Left ventricle myocardium superior (tissue), 1 donor: ENCODE results near the gene PCK2. TPM values are rescaled to one million over a fixed set of nuclear protein-coding genes. Genes with fewer than 3 reads are reported as not detected.

ENCODE experiments used
- ATAC-seq: fragments of 200-7000 bp; cut with Tn5 transposase; one replicate; pipeline ENCODE4 v1.9.1; 2020; ENCODE audit warnings: mild to moderate bottlenecking, moderate library complexity
- DNase-seq: peaks from one replicate; pipeline ENCODE4 v3.0.0-alpha.2; 2020
- intact Hi-C: fragments of 100-400 bp; cut with micrococcal nuclease; formaldehyde crosslinking; loops from one replicate; pipeline ENCODE4 v1.11.0; 2022
- total RNA-seq: library from RNA; stranded (reverse); fragmentation: NEBNext Ultra II Directional; extraction: Animal tissue kit (Norgen Biotek cat#: 25700); gene quantifications from one replicate; pipeline ENCODE4 v1.2.1, GENCODE V29; 2021
- donor health status: DM: no; HTN: yes; CAD: no; lungs with severe emphysema.

Gene PCK2
- total RNA-seq, 1 donor from 2014 or later, result 3.0 TPM

DNA sequence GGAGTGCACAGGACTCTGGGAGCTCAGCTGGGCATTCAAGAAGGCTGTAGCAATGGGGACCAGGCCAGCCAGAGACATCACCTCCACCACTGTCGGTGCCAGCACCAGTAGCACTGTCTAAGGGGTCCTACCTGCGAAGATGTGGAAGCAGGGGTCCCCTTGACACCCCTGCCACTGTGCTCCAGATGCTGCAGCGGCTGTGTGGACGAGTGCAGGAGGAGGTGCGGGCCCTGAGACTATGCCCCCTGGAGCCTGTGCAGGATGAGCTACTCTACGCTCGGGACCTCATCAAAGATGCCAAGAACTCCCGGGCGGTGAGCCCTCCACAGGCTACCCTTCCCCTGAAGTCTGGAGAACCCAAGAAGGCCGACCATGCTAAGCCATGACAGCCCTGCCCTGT is 33.7 kb upstream of the PCK2 start:
- DNase-seq, result no peak
- intact Hi-C loops, result no loop called here
- no peak for ATAC-seq

DNA sequence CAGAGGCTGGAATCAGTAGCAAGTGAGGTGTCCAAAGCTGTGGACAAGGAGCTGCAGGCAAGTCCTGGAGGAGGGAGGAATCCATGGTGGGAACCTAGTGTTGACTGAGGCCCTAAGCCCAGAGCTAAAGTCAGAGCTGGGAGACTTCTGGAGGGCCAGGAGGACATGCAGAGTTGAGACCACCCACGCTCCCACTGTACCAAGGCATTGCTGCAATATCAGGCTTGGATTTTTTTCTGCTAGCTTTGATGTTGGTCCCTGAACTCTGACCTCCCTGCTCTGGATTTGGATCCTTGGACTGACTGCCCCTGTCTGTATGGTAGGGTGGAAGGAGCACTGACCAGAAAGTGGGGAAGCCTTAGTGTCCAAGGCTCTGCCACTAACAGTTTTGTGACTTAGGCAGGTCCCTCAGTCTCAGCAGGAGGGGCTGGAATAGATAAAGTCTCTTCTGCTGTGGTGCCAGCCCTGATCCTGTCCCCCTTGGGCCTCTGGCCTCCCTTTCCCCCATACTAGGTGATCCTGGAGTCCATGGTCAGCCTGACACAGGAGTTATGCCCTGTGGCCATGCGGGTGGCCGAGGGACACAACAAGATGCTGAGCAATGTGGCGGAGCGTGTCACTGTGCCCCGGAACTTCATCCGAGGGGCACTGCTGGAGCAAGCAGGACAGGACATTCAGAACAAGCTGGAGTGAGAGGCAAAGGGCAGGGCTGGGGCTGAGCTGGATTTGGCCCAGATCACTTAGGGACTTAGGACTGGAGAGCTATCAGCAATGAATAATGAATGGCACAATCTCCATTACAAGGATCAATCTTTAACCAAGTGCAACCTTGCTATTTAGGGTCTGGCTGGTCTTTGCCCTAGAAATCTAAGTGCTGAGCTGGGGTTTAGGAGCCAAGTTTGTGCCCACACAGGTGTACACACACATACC is 32.9 kb upstream of the PCK2 start:
- DNase-seq (no peak), ATAC-seq (no peak)
- intact Hi-C loops, result no loop called here

DNA sequence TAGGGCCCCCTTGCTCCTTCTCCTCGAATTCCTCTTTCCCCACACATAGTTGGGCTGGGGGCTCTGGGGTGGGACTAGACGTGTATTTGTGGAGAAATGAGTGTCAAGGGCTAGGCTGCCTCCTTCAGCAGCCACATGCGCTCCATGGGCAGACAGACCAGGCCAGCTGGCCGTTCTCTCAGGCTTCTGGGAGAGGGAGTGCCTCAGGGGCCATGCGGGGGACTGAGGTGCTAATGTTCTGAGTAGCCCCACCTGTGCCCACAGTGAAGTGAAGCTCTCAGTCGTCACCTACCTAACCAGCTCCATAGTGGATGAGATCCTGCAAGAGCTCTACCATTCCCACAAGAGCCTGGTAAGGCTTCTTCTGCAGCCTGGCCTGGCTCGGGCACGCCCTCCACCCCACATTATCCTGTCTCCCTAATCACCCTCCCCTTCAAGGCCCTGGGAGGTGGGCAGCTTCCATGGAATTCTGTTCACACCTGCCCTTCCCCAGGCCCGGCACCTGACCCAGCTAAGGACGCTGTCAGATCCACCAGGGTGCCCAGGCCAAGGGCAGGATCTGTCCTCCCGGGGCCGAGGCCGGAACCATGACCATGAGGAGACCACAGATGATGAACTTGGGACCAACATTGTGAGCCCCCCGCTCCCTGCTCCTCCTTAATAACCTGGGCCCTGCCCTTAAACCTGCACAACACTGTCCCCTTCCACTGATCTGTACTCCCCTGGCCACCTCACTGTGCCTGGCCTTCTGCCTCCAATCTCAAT is 31.7 kb upstream of the PCK2 start:
- ATAC-seq (no peak), DNase-seq (no peak)
- intact Hi-C loops, result no loop called here

DNA sequence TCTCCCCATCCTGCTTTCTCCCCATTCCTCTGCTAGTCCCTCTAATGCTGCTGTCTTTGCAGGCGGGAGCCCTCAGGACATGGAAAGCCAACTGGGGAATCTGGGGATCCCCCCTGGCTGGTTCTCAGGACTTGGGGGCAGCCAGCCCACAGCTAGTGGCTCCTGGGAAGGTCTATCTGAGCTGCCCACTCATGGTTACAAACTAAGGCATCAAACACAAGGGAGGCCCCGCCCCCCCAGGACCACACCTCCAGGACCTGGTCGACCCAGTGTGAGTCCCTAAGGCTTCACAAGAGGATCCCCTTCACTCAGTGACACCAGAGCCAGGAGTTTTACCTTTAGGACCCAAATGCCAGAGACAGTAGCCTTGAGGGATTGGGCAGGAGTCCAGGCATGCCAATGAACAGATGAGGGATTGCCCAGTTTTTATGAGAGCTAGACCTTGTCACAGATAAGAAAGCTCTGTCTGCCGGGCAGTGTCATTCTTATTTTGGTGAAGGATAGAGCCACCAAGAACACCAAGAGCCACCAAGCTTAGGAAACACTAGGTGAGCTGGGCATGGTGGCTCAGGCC is 30.8 kb upstream of the PCK2 start:
- no peak for DNase-seq
- intact Hi-C loops, result no loop called here
- ATAC-seq, result no peak

DNA sequence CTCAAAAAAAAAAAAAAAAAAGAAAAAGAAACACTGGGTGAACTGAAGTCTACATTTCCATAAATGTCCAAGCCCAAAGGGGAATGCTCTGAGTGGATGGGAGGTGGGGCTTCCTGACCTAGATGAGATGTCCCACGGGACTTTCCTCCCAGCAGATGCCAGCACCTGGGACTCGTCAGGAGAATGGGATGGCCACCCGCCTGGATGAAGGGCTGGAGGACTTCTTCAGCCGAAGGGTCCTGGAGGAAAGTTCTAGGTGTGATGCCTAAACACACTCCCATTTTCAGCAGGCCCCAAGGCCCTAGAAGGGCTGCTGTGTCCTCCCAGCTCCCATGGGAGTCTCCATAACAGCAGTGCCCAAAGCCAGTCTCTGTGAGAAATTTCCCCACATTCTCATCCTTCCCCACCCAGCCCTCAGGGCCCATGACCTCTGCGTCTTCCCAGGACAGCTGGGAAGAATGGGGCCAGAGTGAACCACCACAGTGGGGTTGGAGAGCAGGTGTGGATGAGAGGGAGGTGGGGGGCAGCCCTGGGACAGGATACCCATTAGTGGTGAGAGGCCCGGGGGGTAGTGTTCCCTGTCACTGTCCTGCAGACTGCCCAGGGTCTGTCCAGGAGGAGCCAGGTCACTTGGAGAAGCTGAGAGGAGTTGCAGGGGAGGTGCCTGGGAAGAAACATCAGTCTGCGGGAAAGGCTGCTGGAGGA is 29.9 kb upstream of the PCK2 start:
- intact Hi-C loops, result no loop called here
- ATAC-seq (no peak), DNase-seq (no peak)

DNA sequence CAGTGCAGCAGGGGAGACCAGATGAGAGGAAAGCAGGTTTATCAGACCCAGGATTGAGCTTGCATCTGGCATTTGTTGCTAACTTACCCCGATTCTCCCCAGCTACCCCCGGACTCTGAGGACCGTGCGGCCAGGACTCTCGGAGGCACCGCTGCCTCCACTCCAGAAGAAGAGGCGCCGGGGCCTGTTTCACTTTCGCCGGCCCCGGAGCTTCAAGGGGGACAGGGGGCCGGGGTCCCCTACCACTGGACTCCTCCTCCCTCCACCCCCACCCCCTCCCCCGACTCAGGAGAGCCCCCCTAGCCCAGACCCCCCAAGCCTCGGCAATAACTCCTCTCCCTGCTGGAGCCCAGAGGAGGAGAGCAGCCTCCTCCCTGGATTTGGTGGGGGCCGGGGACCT is 29.3 kb upstream of the PCK2 start:
- no peak for DNase-seq
- intact Hi-C loops, result no loop called here
- no peak for ATAC-seq

GRCh38 chr14:24065408-24065807 is 28.7 kb upstream of the PCK2 start:
- no peak for ATAC-seq
- no peak for DNase-seq
- intact Hi-C loops, result no loop called here

DNA sequence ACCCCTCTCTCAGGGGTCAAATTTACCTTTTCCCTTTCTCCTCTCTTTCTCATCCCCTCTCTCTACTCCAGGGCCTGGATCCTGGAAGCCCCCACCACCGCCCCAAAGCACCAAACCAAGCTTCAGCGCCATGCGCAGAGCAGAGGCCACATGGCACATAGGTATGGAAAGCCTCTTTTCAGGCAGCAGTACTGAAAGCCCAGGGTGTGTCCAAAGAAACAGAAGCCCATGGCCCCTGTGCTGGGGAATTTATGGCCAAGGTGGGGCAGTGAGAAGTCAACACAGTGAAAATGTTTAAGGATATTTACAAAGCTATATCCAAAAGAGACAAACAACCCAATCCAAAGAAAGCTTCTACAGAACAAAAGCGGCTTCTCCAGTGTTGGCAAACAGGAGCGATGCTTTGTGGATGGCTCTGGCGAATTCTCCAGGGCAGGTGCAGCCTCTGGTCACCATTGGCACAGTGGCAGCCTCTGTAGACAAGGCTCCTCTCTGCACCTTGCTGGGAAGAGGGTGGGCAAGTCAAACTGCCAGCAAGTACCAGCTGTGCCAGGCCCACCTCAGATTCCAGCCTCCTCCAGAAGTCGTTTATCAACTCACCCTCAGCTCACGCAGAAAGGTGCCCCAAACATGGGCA is 27.5 kb upstream of the PCK2 start:
- ATAC-seq, result no peak
- intact Hi-C loops, result no loop called here
- no peak for DNase-seq

DNA sequence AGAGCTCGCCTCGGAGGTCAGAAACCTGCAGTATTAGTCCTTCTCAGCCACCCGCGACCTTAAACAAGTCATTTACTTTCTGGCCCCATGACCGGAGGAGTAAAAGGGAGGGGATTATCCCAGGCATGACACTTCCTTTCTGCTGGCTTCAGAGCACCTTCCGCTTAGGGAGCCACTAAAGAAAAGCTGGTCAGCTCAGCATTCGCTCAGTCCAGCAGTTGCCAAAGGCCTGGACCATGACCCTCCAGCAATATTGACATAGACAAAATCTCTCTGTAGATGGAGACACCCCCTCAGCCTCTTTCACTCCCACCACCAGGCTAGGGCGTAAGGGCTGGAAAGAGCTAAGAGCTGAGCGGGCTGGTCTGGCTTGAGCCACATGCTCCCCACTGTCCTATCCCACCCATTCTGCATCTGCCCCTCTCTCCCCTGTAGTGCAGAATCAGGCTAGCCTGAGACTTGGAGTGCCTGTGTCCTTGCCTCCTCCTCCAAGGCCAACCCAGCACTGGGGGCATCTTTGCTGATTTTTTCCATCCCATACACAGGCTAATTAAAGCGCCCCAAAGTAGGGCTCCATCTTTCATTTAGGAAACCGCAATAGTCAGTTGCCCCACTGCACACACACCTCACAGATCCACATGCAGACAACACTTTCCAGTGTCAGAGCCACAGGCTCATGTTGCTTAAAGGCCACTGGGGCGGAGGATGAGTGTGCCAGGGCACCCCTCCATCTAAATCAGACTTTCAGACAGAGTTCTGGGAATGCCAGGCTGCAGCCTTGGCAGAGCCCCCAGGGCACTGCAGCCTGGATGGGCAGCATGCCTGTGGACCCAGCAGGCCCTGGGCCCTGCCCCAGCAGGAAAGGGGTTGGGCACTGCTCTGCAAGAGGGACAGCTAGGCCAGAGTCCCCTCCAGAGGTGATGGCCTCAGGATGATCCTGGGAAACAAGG is 26.7 kb upstream of the PCK2 start:
- intact Hi-C loops, result no loop called here
- DNase-seq (no peak), ATAC-seq (no peak)

DNA sequence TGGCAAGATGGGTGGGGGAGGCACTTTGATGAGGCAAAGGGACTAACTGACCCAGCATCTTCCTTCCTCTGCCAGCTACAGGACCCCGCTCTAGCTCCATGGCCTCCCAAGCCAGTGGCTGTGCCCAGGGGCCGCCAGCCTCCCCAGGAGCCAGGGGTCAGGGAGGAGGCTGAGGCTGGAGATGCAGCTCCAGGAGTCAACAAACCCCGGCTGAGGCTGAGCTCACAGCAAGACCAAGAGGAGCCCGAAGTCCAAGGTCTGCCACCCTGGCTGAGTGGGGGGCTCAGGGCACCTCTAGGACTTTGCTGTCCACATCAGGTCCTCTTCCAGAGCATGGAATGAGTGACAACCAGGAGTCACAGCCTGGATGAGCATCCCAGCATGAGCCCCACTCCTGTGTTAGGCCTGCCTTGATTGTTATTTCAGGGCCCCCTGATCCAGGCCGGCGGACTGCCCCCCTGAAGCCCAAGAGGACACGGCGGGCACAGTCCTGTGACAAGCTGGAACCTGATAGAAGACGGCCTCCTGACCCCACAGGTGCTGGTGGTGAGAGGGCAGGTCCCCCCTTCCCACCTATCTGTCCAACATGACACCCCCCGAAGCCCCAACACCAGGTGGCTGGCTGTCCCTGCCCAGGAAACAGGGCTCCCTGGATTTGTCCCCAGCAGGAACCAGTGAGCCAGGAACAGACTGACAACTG is 25.2 kb upstream of the PCK2 start:
- no peak for DNase-seq
- ATAC-seq, result no peak
- intact Hi-C loops, result no loop called here

DNA sequence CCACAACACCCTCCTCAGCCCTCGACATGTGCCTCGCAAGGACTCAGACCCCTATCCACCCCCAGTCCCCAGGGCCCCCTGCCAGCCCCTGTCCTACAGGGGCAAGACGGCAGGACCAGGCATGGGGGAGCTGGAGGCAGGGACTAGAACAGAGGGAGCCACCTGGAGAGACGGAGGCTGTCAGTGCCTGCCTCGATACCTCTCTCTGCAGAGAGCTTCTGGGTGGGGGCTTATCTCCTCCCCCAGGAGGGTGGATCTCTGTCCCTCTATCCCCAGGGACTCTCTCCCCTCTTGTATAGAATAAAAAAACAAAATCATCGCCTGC is 24.7 kb upstream of the PCK2 start:
- DNase-seq (no peak), ATAC-seq (no peak)
- intact Hi-C loops, result no loop called here

DNA sequence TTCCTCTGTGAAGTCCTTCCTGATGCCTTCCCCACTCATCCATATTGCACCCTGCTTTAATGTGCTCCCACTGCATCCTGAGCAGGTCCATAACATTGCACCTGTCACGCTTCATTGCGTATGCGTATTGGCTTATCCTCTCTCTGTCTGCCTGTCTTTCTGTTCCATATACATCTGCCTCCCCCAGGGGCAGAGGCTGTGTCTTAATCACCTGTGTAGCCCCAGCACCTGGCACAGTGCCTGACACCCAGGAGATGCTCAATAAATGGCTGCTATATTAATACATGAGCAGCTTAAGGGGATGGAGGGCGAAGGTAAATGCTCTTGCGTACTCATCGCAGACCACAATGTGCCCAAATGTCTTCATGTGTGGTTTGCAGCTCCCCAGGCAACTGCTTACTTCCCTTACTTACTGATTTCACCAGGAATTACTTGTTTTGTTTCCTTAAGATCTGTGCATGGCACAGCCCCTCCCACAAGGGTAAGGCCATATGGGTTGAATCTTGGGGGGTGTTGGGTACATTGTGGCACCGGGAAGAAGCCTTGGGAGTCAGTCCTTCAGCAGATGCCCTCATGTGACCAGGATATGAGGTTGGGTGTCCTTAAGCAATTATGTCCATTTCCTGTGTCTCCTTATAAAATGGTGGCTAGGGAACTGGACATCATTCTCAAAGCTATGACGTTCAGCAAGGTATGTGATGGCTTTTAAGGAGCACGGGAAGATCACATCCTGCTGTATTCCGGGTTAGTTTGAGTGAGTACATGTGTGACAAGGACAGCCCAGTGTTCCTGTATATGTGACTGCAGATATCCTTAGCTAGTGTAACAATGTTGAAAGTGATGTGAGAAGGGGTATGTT is 23.6 kb upstream of the PCK2 start:
- ATAC-seq, result no peak
- DNase-seq, result no peak
- intact Hi-C loops, result no loop called here

DNA sequence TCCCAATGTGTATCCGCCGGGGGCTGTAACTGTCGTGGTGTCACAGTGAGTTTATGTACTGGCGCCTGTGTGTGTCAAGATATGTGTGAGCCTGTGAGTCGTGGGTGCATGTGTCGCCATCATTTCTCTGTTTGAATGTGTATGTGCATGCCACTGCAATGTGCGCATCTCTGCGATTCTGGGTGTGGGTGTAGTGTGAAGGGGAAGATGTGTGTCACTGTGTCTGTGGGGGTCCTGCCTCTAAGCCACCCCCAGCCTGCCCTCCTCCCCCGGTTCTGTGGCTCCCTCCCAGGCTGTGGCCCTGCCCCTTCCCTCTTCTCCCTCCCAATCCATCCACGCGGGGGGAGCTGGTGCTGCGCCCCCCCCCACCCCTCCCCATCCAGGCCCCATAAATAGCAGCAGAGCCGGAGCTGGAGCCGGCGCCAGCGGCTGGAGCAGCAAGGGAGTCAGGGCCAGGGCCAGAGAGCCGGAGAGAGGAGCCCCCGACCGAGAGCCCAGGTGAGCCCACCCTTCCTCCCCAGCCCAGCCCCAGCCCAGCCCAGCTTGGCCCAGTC is 22.9 kb upstream of the PCK2 start, which contains the start of gene CPNE6:
Gene CPNE6, plus strand, starts transcription at position 419 of the 554 bp plus-strand sequence. CDS start 1,375 bp downstream, outside the sequence.
- intact Hi-C loops, result no loop called here
- DNase-seq (no peak), ATAC-seq (no peak)

DNA sequence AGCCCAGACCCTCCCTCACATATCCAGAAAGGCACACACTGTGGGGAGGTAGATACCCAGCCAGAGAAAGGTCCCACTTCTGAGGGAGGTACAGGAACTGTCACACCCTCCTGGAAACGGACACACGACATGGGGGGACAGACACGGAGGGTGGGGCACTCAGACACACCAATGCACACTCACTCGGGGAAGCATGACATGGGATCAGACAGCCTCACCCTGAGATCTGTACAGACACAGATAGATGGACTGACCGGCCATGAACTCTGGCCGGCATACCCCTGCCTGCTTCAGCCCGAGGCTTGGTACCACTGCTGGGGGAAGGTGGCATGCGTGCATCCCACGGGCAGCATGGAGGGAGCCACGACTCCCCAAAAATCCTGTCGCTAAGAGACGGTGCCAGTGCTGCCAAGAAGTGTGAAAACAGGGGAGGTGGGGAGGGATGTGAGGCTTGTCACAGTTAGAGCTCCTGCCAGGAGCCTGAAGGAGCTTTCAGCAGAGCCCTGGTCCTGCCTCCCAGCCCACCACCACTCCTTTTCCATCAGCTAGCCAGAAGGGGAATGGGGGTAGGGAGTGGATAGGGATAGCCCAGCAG is 22.2 kb upstream of the PCK2 start:
- no peak for ATAC-seq
- no peak for DNase-seq
- intact Hi-C loops, result no loop called here

- no peak for DNase-seq
- ATAC-seq, result no peak
- intact Hi-C loops, result no loop called here
Measured at GRCh38 chr14:24072436-24072835, 21.7 kb upstream of the PCK2 start.
